Retina (tissue), 1 donor: ENCODE measurements around the gene C3orf70.
"Not testable (repeated sequence)": the region's sequence is repeated elsewhere in the genome, so short reads cannot be mapped to it uniquely, and the experiment has no call there.

ENCODE experiments used
- DNase-seq: peaks from one replicate; pipeline ENCODE4 v3.0.0-alpha.2; 2016

C3orf70 gene

GRCh38 chr3:185151101-185151963, 1.5 kb downstream of the C3orf70 start:
- no peak for DNase-seq

GRCh38 chr3:185150561-185150960, 2.3 kb downstream of the C3orf70 start:
- no peak for DNase-seq

- no peak for DNase-seq
Observed at GRCh38 chr3:185149591-185149990, 3.3 kb downstream of the C3orf70 start.

GRCh38 chr3:185145511-185145910, 7.3 kb downstream of the C3orf70 start:
- DNase-seq = no peak

GRCh38 chr3:185144784-185145183, 8.1 kb downstream of the C3orf70 start:
- no peak for DNase-seq

GRCh38 chr3:185137821-185138220, 15.0 kb downstream of the C3orf70 start:
- no peak for DNase-seq

DNA sequence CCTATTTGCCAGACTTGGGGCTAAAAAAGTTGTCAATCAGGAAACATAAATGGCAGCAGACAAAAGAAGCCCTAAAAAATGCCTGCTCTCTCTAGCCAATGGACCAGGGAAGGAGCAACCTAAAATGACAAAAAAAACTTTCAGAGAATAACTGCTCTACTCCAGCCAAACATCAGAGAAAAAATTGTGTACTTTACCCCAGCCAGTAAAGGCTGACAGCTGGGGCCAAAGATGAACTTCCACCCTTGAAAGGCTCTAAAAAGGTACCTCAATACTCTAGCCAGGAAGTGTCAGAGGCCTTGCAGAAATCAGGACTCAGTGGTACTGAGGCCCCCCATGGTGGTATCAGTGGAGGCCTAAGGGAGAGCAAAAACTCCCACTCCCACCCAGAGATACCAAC, 18.4 kb downstream of the C3orf70 start:
- no peak for DNase-seq

GRCh38 chr3:185131602-185132256, 21.1 kb downstream of the C3orf70 start:
- no peak for DNase-seq

GRCh38 chr3:185129083-185129482, 23.8 kb downstream of the C3orf70 start:
- no peak for DNase-seq

GRCh38 chr3:185126201-185126600, 26.7 kb downstream of the C3orf70 start:
- DNase-seq = no peak

- DNase-seq = no peak
Observed at GRCh38 chr3:185120126-185120525, 32.7 kb downstream of the C3orf70 start.

DNA sequence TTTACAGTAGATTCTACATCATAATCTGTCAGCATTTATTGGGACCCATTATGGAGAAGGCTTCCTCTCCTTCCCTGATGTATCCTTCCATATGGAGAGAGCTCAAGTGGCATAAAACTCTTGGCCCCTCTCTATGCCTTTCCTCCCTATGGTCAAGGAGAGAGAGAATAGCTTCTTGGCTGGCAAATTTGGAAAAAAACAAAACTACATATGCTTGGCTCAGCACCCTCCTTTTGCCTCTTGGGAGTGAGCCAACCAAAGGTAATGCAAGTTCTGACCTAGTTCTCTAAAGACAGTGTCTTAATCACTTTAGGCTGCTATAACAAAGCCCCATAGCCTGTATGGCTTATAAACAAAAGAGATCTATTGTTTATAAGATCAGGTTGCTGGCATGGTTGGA, 37.5 kb downstream of the C3orf70 start:
- no peak for DNase-seq

DNA sequence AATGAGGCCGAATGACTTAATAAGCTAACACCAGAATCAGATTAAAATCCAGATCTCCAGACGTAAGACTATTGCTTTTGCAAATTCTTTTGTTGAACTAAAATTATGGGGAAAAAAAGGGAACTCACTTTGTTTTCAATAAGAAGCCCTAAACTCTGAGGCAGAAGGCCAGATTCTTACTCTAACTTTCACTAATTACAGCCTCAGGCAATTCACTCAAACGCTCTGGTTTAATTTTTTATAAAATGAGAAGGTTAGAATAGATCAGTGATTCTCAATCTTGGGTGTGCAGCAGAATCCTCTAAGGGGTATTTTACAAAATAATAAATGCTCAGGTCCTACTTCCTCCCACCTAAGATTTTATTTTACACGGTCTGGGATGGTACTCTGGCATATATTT, 38.1 kb downstream of the C3orf70 start:
- no peak for DNase-seq

- DNase-seq = no peak
Observed at GRCh38 chr3:185112186-185112585, 40.7 kb downstream of the C3orf70 start.

- DNase-seq = not testable (repeated sequence)
Observed at GRCh38 chr3:185109012-185109411, 43.8 kb downstream of the C3orf70 start.

DNA sequence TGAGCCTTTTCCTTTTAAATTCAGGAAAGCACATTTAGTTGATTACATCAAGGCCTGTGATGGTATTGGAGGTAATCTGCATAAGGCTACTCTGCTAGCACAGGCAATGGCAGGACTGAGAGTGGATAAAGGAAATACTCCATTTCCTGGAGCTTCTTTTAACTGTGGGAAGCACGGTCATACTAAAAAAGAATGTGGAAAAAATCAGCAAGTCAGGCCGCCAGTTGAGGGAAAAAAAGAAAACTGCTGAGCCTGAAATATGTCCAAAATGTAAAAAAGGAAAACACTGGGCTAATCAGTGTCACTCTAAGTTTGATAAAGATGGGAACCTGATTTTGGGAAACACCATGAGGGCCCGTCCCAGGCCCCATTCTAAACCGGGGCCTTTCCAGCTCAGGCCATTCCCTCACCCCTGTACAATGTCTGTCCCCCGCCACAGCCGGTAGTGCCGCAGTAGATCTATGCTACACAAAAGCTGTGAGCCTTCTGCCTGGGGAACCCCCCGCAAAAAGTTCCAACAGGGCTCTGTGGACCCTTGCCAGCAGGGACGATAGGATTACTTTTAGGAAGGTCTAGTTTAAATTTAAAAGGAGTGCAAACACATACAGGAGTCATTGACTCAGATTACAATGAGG, 46.5 kb downstream of the C3orf70 start:
- DNase-seq = not testable (repeated sequence)

DNA sequence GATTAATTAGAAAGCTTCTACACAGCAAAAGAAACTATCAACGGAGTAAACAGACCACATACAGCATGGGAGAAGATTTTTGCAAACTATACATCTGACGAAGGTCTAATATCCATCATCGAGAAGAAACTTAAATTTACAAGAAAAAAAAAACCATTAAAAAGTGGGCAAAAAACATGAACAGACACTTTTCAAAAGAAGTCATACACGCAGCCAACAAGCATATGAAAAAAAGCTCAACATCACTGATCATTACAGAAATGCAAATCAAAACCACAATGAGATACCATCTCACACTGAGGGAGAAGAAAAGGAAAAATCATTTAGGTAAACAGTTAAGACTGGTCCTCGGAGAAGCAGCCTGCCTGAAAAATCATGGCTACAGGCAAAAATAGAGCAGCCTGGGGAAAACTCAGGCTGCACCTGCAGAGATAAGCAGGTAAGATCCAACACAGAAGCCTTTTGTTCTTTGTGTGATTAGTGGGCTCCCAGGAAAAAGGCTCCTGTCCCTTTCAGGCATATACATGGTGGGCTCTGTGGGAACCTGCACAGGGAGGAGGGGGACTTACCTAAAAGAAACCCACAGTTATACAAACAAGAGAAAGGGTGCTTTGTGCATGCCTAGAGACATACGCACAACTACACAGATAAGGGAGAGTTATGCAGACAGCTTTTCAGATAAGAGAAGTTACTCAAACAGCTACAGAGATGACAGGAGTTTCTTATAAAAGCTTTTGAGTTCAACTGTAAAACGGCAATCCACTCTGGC, 49.3 kb downstream of the C3orf70 start:
- no peak for DNase-seq

- DNase-seq = peak; percentile 26
Observed at GRCh38 chr3:185094697-185095096, 58.2 kb downstream of the C3orf70 start.

GRCh38 chr3:185093116-185093515, 59.7 kb downstream of the C3orf70 start:
- DNase-seq = no peak

GRCh38 chr3:185090811-185091210, 62.0 kb downstream of the C3orf70 start:
- DNase-seq = no peak

- no peak for DNase-seq
Observed at GRCh38 chr3:185089751-185090150, 63.1 kb downstream of the C3orf70 start.

DNA sequence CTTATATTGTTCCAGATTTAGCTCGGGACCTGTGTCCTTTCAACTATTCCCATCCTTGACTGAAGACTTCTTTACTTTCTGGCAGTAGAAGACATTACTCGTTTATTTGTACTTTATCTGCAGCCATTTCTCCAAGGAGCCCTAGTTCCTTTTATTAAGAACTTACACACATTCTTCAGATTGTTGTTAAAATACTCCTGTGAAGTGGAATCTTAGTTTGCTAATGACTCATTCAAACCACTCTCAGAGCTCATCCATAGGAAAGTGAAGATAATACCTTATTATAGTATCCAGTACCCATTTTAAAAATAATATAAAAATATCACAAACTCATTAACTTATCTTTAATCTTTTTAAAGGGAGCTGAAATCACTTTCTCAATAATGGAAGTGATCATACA, 63.5 kb downstream of the C3orf70 start:
- DNase-seq = no peak

DNA sequence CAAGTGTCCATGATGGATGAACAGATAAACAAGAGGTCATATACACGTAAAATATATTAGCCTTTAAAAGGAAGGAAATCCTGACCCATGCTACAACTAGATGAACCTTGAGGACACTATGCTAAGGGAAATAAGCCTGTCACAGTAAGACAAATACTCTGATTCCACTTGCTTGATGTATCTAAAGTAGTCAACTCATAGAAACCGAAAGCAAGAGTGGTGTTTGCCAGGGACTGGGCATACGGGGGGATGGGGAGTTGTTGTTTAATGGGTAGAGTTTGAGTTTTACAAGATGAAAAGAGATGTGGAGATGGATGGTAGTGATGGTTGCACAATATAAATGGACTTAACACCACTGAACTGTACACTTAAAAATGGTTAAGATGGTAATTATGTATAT, 65.4 kb downstream of the C3orf70 start:
- no peak for DNase-seq
